Neuronal stem cell (in vitro differentiated cells): ENCODE measurements around the gene COG5.

ENCODE experiments used
- DNase-seq: peaks from one replicate; pipeline ENCODE4 v3.0.0-alpha.2; 2013; ENCODE audit warnings: low spot score
- H2AFZ ChIP-seq: one replicate; pipeline ENCODE4 v1.6.1; 2013; ENCODE audit warnings: mild to moderate bottlenecking, low read length, inconsistent platforms
- H2AK5ac ChIP-seq: 2 replicates; pipeline ENCODE4 v1.6.1; 2013; ENCODE audit warnings: low read depth, mild to moderate bottlenecking, inconsistent platforms, low read length, moderate library complexity, mixed read lengths
- H2BK120ac ChIP-seq: 2 replicates; pipeline ENCODE4 v1.6.1; 2013; ENCODE audit warnings: low read depth, mild to moderate bottlenecking, inconsistent platforms, low read length, moderate library complexity, mixed read lengths
- H2BK12ac ChIP-seq: one replicate; pipeline ENCODE4 v1.6.1; 2013; ENCODE audit warnings: low read length, inconsistent platforms
- H2BK15ac ChIP-seq: 2 replicates; pipeline ENCODE4 v1.6.1; 2013; ENCODE audit warnings: mild to moderate bottlenecking, low read length, inconsistent platforms, mixed read lengths
- H2BK5ac ChIP-seq: one replicate; pipeline ENCODE4 v1.6.1; 2013; ENCODE audit warnings: inconsistent platforms, mild to moderate bottlenecking, low read length, moderate library complexity
- H3K14ac ChIP-seq: one replicate; pipeline ENCODE4 v1.6.1; 2013; ENCODE audit warnings: low read length, inconsistent platforms
- H3K18ac ChIP-seq: 2 replicates; pipeline ENCODE4 v1.6.1; 2013; ENCODE audit warnings: low read length, inconsistent platforms
- H3K23ac ChIP-seq: 2 replicates; pipeline ENCODE4 v1.6.1; 2013; ENCODE audit warnings: low read depth, mild to moderate bottlenecking, mixed read lengths, low read length, inconsistent platforms; ENCODE audit not compliant: poor library complexity
- H3K27ac ChIP-seq: replicated peaks from 3 replicates; pipeline ENCODE4 v1.5.1; 2013; ENCODE audit warnings: low read length, inconsistent platforms
- H3K27me3 ChIP-seq, 3 experiments: 2 replicates each; pipeline ENCODE4 v1.6.1; 2013; ENCODE audit warnings: low read length in 3 of 3, mild to moderate bottlenecking in 2 of 3, inconsistent platforms in 1 of 3, low read depth in 1 of 3, mixed read lengths in 1 of 3, moderate library complexity in 1 of 3; ENCODE audit not compliant: control insufficient read depth in 3 of 3, insufficient read depth in 3 of 3
- H3K36me3 ChIP-seq, 2 donors: replicated peaks in 1 of 2; 2 replicates each; pipeline ENCODE4 v1.6.1; 2013; ENCODE audit warnings: low read length in 2 of 2; ENCODE audit not compliant: control insufficient read depth in 2 of 2, insufficient read depth in 2 of 2
- H3K4ac ChIP-seq: 2 replicates; pipeline ENCODE4 v1.6.1; 2013; ENCODE audit warnings: inconsistent platforms, mild to moderate bottlenecking, low read length, moderate library complexity
- H3K4me1 ChIP-seq, 2 donors: 1 replicate in 1 of 2; 2 replicates in 1 of 2; pipeline ENCODE4 v1.6.1; 2013; ENCODE audit warnings: low read length in 2 of 2, low read depth in 1 of 2; ENCODE audit not compliant: control insufficient read depth in 2 of 2, insufficient read depth in 1 of 2
- H3K4me2 ChIP-seq: one replicate; pipeline ENCODE4 v1.6.1; 2013; ENCODE audit warnings: mild to moderate bottlenecking, low read length, inconsistent platforms; ENCODE audit not compliant: insufficient read depth, poor library complexity, severe bottlenecking
- H3K4me3 ChIP-seq, 2 donors: 2 replicates each; pipeline ENCODE4 v1.5.1; 2013; ENCODE audit warnings: low read length in 2 of 2, mild to moderate bottlenecking in 2 of 2, inconsistent platforms in 1 of 2, moderate library complexity in 1 of 2
- H3K79me1 ChIP-seq: one replicate; pipeline ENCODE4 v1.6.1; 2013; ENCODE audit warnings: low read depth, mild to moderate bottlenecking, inconsistent platforms, low read length, moderate library complexity
- H3K9ac ChIP-seq: one replicate; pipeline ENCODE4 v1.6.1; 2013; ENCODE audit warnings: mild to moderate bottlenecking, low read depth, low read length, inconsistent platforms; ENCODE audit not compliant: poor library complexity
- H3K9me3 ChIP-seq, 2 donors: replicated peaks in 1 of 2; 2 replicates each; pipeline versions ENCODE3 to v1.6.1; 2013; ENCODE audit warnings: low read length in 2 of 2, mild to moderate bottlenecking in 2 of 2, inconsistent platforms in 1 of 2, low read depth in 1 of 2, mixed read lengths in 1 of 2, moderate library complexity in 1 of 2; ENCODE audit not compliant: control insufficient read depth in 2 of 2, insufficient read depth in 1 of 2
- H4K8ac ChIP-seq: one replicate; pipeline ENCODE4 v1.6.1; 2013; ENCODE audit warnings: low read depth, mild to moderate bottlenecking, inconsistent platforms, low read length, moderate library complexity
- H4K91ac ChIP-seq: one replicate; pipeline ENCODE4 v1.6.1; 2013; ENCODE audit warnings: low read length, low read depth, mild to moderate bottlenecking, inconsistent platforms; ENCODE audit not compliant: poor library complexity
- WGBS, 2 donors: extraction: QIAGEN DNeasy Blood & Tissue Kit; methylation state at CpG; one replicate each; pipeline ENCODE4 v1.1.7; 2013; ENCODE audit warnings: missing lambda C conversion rate in 2 of 2, mixed read lengths in 1 of 2; ENCODE audit not compliant: insufficient read length in 2 of 2, insufficient replicate concordance in 1 of 2; ENCODE audit errors: extremely low coverage in 2 of 2; 5-methylcytosine and 5-hydroxymethylcytosine counted together

The COG5 gene

GRCh38 chr7:107453388-107453787 is 110.3 kb downstream of the COG5 start:
- Histone ChIP-seq H3K23ac (no peak overlapping the region), H2AK5ac (no peak overlapping the region), H4K91ac (no peak overlapping the region), H3K4ac (no peak overlapping the region), H3K14ac (no peak overlapping the region), H3K4me2 (no peak overlapping the region), H3K9me3 (no peaks in the 10 kb centered on the region), H2BK15ac (no peak overlapping the region), H2BK120ac (no peak overlapping the region), H3K18ac (no peak overlapping the region), H3K9ac (no peak overlapping the region), H3K4me1 (no peaks in the 10 kb centered on the region), H3K36me3 (peaks cover under 1 to 2% of the 10 kb centered on the region in 2 donors), H2BK5ac (no peak overlapping the region), H3K27ac (no peak overlapping the region), H2BK12ac (no peak overlapping the region), H2AFZ (no peak overlapping the region), H3K4me3 (no peak overlapping the region), H3K27me3 (no peaks in the 10 kb centered on the region), H4K8ac (no peak overlapping the region), H3K79me1 (no peaks in the 10 kb centered on the region)
- no CpG with 5 or more reads among the region's 1 CpG for WGBS, 2 donors
- no peak for DNase-seq

- Histone ChIP-seq H2AK5ac (no peak overlapping the region), H3K18ac (no peak overlapping the region), H3K9ac (no peak overlapping the region), H4K91ac (no peak overlapping the region), H3K36me3 (no peaks in the 10 kb centered on the region), H3K4me3 (no peak overlapping the region), H3K79me1 (no peaks in the 10 kb centered on the region), H4K8ac (no peak overlapping the region), H2BK15ac (no peak overlapping the region), H3K27ac (no peak overlapping the region), H3K23ac (no peak overlapping the region), H3K4ac (no peak overlapping the region), H2AFZ (no peak overlapping the region), H2BK120ac (no peak overlapping the region), H3K4me2 (no peak overlapping the region), H3K4me1 (no peaks in the 10 kb centered on the region), H3K9me3 (no peaks in the 10 kb centered on the region), H2BK5ac (no peak overlapping the region), H2BK12ac (no peak overlapping the region), H3K14ac (no peak overlapping the region), H3K27me3 (no peaks in the 10 kb centered on the region)
- WGBS, 2 donors: no CpG with 5 or more reads among the region's 1 CpG
- DNase-seq: no peak
Observed at GRCh38 chr7:107450970-107451369, 112.8 kb downstream of the COG5 start.

- Histone ChIP-seq H2AFZ (no peak overlapping the region), H3K9me3 (no peaks in the 10 kb centered on the region), H3K27ac (no peak overlapping the region), H2AK5ac (no peak overlapping the region), H3K36me3 (no peaks in the 10 kb centered on the region), H3K27me3 (no peaks in the 10 kb centered on the region), H2BK12ac (no peak overlapping the region), H4K91ac (no peak overlapping the region), H3K14ac (no peak overlapping the region), H3K4me3 (no peak overlapping the region), H3K18ac (no peak overlapping the region), H3K4me2 (no peak overlapping the region), H3K9ac (no peak overlapping the region), H3K79me1 (no peaks in the 10 kb centered on the region), H4K8ac (no peak overlapping the region), H3K4me1 (no peaks in the 10 kb centered on the region), H2BK15ac (no peak overlapping the region), H2BK5ac (no peak overlapping the region), H3K23ac (no peak overlapping the region), H2BK120ac (no peak overlapping the region), H3K4ac (no peak overlapping the region)
- no peak for DNase-seq
- no CpG with 5 or more reads among the region's 1 CpG for WGBS, 2 donors
Observed at GRCh38 chr7:107446988-107447387, 116.7 kb downstream of the COG5 start.

GRCh38 chr7:107446531-107446930 is 117.2 kb downstream of the COG5 start:
- Histone ChIP-seq H2BK5ac (no peak overlapping the region), H3K4ac (no peak overlapping the region), H3K4me2 (no peak overlapping the region), H3K36me3 (no peaks in the 10 kb centered on the region), H3K27me3 (no peaks in the 10 kb centered on the region), H3K14ac (no peak overlapping the region), H3K23ac (no peak overlapping the region), H2BK120ac (no peak overlapping the region), H3K79me1 (no peaks in the 10 kb centered on the region), H3K18ac (no peak overlapping the region), H3K4me1 (no peaks in the 10 kb centered on the region), H3K27ac (no peak overlapping the region), H2BK15ac (no peak overlapping the region), H2AFZ (no peak overlapping the region), H3K9ac (no peak overlapping the region), H2AK5ac (no peak overlapping the region), H3K9me3 (no peaks in the 10 kb centered on the region), H2BK12ac (no peak overlapping the region), H3K4me3 (no peak overlapping the region), H4K91ac (no peak overlapping the region), H4K8ac (no peak overlapping the region)
- no peak for DNase-seq
- no CpG with 5 or more reads among the region's 1 CpG for WGBS, 2 donors
